Caki2 (cell line): Measurements from ENCODE around the gene TM4SF20. TPM values are rescaled to one million over a fixed set of nuclear protein-coding genes. Genes with fewer than 3 reads are reported as not detected.

Experiments used
- DNase-seq: peaks from one replicate; pipeline ENCODE4 v3.0.0-alpha.2; 2015; ENCODE audit warnings: low read depth
- in situ Hi-C: cut with HindIII; loops from 2 replicates; pipeline ENCODE4 v1.10.0; 2016; ENCODE audit warnings: low sequenced_read_pairs, low pct_unique_long_range_greater_than_20kb, mixed read lengths
- total RNA-seq: library from RNA; depleted of rRNA; stranded (reverse); fragments of >200 nt; shearing (Covaris generic); gene quantifications from 2 replicates; pipeline ENCODE4 v1.2.3, GENCODE V29; 2014; ENCODE audit warnings: low replicate concordance; rRNA removed

The TM4SF20 gene
- total RNA-seq, 1 experiment from 2014 or later: not detected

- peak; percentile 89 for DNase-seq
- in situ Hi-C loops: no loop called here
These were observed 40.0 kb downstream of the TM4SF20 start for GRCh38 chr2:227339098-227339599.

GRCh38 chr2:227337442-227337841 lies 41.7 kb downstream of the TM4SF20 start:
- in situ Hi-C loops: no loop called here
- no peak for DNase-seq

DNA sequence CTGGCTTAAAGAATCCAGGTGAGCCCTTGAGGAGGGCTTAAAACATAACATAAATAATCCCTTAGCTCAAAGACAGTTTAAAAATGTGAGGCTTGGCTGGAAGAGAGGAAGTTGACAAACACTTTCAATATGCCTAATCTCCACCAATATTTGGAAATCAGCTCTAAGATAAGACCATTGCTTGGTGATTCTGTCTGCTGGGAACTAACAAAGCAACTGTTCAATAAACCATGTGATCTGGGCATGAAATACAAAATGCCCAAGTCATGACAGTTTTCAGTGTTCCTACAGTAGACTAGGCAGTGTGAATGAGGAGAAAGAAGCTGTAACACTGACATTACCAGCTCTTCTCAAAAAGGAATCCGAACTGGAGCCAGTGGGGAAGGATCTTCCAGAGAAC lies 43.4 kb downstream of the TM4SF20 start:
- in situ Hi-C loops: no loop called here
- no peak for DNase-seq

- in situ Hi-C loops: no loop called here
- DNase-seq: no peak
These were observed 52.3 kb downstream of the TM4SF20 start for GRCh38 chr2:227326783-227327182.

- DNase-seq: no peak
- in situ Hi-C loops: no loop called here
These were observed 53.3 kb downstream of the TM4SF20 start for GRCh38 chr2:227325839-227326195.

- peak; percentile 83 for DNase-seq
- in situ Hi-C loops: no loop called here
These were observed 53.9 kb downstream of the TM4SF20 start, which contains the start of gene MFF for GRCh38 chr2:227324995-227325838. MFF (plus strand) TSS chr2:227325251; CDS start chr2:227330666, 5,415 bp downstream.

DNA sequence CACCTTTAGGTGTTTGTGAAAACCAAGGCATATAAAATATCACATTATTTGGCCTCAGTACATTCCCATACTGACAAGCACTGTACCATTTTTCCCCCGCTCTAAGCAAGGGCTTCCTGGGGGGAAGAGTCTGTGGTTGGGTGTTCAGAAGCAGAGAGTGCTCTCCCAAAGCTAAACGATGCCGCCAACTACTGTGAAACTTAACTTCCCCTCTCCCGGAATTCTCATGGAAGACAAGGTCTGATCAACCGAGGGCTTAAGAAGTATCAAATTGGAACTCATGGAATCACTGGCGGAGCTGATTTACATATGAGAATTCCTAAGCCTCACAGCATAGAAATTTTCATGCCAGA lies 54.5 kb downstream of the TM4SF20 start:
- in situ Hi-C loops: no loop called here
- no peak for DNase-seq

GRCh38 chr2:227323818-227324217 lies 55.3 kb downstream of the TM4SF20 start:
- in situ Hi-C loops: no loop called here
- DNase-seq: no peak

DNA sequence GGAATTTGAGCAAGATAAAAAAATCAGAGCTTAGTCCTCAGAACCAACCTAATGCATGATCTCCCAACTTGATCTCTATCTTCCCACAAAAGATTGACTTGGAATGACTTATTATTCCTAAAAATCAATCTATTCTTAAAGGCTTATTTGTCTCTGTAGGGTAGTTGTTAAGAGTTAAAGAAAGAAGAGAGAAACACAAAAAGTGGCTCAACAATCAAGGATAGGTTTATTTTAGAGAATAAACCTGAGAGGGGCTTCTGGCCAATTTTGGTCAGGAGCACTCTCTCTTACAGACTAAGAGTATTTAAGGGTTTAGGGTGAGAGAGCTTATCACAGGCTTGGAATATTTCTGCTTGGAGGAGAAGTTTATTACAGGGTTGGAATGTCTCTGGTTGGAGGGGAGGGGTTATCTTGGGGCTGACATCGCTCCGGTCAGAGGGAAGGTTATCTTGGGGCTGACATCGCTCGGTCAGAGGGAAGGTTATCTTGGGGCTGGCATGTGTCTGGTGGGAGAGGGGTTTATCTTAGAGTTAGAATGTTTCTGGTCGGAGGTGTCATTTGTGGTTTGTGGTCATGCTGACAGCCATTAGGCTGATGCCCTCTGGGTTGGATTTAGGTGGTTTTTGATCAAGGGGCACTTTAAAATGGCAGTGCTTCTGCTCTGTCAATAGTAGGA lies 56.4 kb downstream of the TM4SF20 start:
- no peak for DNase-seq

GRCh38 chr2:227320305-227321094 lies 58.6 kb downstream of the TM4SF20 start:
- in situ Hi-C loops: no loop called here
- no peak for DNase-seq

More for the DNA sequence above, 56.4 kb downstream of the TM4SF20 start:
- in situ Hi-C loops: no loop called here

- in situ Hi-C loops: no loop called here
- DNase-seq: no peak
These were observed 61.3 kb downstream of the TM4SF20 start for GRCh38 chr2:227317834-227318233.

DNA sequence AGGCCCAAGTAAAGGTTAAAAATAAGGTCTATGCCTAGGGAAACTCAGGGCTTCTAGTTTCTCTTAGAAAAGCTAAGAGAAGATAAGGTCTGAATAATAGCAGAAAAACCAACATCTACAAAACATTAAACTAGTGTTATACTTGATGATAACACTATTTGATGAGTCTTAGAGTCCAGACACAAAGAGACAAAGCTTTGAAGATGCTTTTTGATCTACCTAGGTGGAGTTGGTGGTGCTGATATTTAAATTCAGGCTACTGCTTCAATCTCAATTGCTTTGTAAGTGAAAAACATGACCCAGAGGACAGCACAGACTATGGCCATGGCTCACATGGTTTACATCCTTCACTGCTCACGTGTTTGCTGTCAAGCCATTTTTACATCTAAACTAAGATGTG lies 65.8 kb downstream of the TM4SF20 start:
- in situ Hi-C loops: no loop called here
- no peak for DNase-seq

GRCh38 chr2:227312579-227312978 lies 66.5 kb downstream of the TM4SF20 start:
- in situ Hi-C loops: no loop called here

More at GRCh38 chr2:227312579-227312978, 66.5 kb downstream of the TM4SF20 start:
- DNase-seq: no peak

Other genes starting within 250 kb of the TM4SF20 start
- 3.3 and 6.3 TPM in 2 replicates for gene COL4A4, start 215.1 kb downstream of the TM4SF20 start, total RNA-seq
- gene COL4A3, start 214.7 kb downstream of the TM4SF20 start, total RNA-seq: 3.4 and 3.9 TPM in 2 replicates
- 118 and 196 TPM in 2 replicates for gene MFF, start 54.1 kb downstream of the TM4SF20 start, total RNA-seq
- not detected in 2 replicates for gene SCYGR1, start 8.6 kb upstream of the TM4SF20 start, total RNA-seq
- 38.1 and 64.9 TPM in 2 replicates for gene AGFG1, start 92.8 kb upstream of the TM4SF20 start, total RNA-seq
- gene SCYGR2, start 219.6 kb upstream of the TM4SF20 start, total RNA-seq: not detected in 2 replicates
- not detected in 2 replicates for gene SCYGR3, start 235.5 kb upstream of the TM4SF20 start, total RNA-seq
- not detected in 2 replicates for gene SCYGR4, start 238.2 kb upstream of the TM4SF20 start, total RNA-seq